H1 (cell line): ENCODE data around the gene WDFY4. TPM values are rescaled to one million over a fixed set of nuclear protein-coding genes. Genes with fewer than 3 reads are reported as not detected.

Experiments used
- CTCF ChIA-PET: fragments of 300-600 bp; sonication (Branson Sonifier 250); formaldehyde crosslinking; loops from one replicate; lab custom pipeline; 2021; ENCODE audit not compliant: partially characterized antibody; lab: Charles Lee
- POLR2A ChIA-PET: fragments of 300-600 bp; sonication (Branson Sonifier 250); formaldehyde crosslinking; loops from one replicate; lab custom pipeline; 2021; ENCODE audit warnings: inconsistent platforms; ENCODE audit not compliant: partially characterized antibody; lab: Charles Lee
- DNase-seq, 2 experiments: peaks; one replicate each; pipeline versions ENCODE4 v3.0.0 to v3.0.0-alpha.2; 2010 to 2022; ENCODE audit warnings: low spot score in 2 of 2, low read depth in 1 of 2, mixed read lengths in 1 of 2
- FAIRE-seq: peaks from 2 replicates; lab custom pipeline; 2011; peaks lifted over from hg19 to GRCh38; lab: Jason Lieb, UNC
- H2AFZ ChIP-seq: 2 replicates; pipeline ENCODE4 v1.8.1; 2012; ENCODE audit warnings: low read length, inconsistent platforms
- H2AK5ac ChIP-seq: 2 replicates; pipeline ENCODE4 v1.6.1; 2013; ENCODE audit warnings: low read depth, low read length
- H2BK120ac ChIP-seq: replicated peaks from 2 replicates; pipeline ENCODE3; 2013; ENCODE audit warnings: low read depth, low read length, inconsistent platforms
- H2BK12ac ChIP-seq: 2 replicates; pipeline ENCODE4 v1.6.1; 2013; ENCODE audit warnings: low read depth, low read length
- H2BK15ac ChIP-seq: 2 replicates; pipeline ENCODE4 v1.6.1; 2013; ENCODE audit warnings: low read length
- H2BK20ac ChIP-seq: 2 replicates; pipeline ENCODE4 v1.6.1; 2013; ENCODE audit warnings: low read length
- H2BK5ac ChIP-seq: 2 replicates; pipeline ENCODE4 v1.6.1; 2013; ENCODE audit warnings: low read depth, low read length
- H3K14ac ChIP-seq: 2 replicates; pipeline ENCODE4 v1.6.1; 2013; ENCODE audit warnings: inconsistent platforms; ENCODE audit not compliant: insufficient read length
- H3K18ac ChIP-seq: 2 replicates; pipeline ENCODE4 v1.6.1; 2013; ENCODE audit warnings: low read length; ENCODE audit errors: extremely low read depth
- H3K23ac ChIP-seq: 2 replicates; pipeline ENCODE4 v1.6.1; 2013; ENCODE audit warnings: inconsistent platforms; ENCODE audit not compliant: insufficient read length
- H3K23me2 ChIP-seq: 2 replicates; pipeline ENCODE4 v1.6.1; 2013; ENCODE audit warnings: low read depth, low read length
- H3K27ac ChIP-seq: 2 replicates; pipeline ENCODE4 v1.6.1; 2011; ENCODE audit warnings: low read depth, low read length, inconsistent platforms
- H3K27me3 ChIP-seq, 4 experiments: replicated peaks in 1 of 4; 1 replicate in 1 of 4; 2 replicates in 3 of 4; pipeline versions ENCODE4 v1.6.1 to v1.8.1; 2011 to 2013; ENCODE audit warnings: low read length in 3 of 4, mild to moderate bottlenecking in 3 of 4, inconsistent platforms in 2 of 4, mixed read lengths in 2 of 4, moderate library complexity in 1 of 4; ENCODE audit not compliant: control insufficient read depth in 3 of 4, insufficient read depth in 3 of 4; ENCODE audit errors: extremely low read depth in 1 of 4
- H3K36me3 ChIP-seq, 4 experiments: 2 replicates each; pipeline versions ENCODE4 v1.6.1 to v1.8.1; 2011 to 2013; ENCODE audit warnings: mild to moderate bottlenecking in 4 of 4, low read length in 3 of 4, moderate library complexity in 2 of 4, control low read depth in 1 of 4, inconsistent platforms in 1 of 4; ENCODE audit not compliant: insufficient read depth in 4 of 4, control insufficient read depth in 2 of 4
- H3K4ac ChIP-seq: replicated peaks from 2 replicates; pipeline ENCODE3; 2013; ENCODE audit warnings: low read length, low read depth, mixed read lengths, inconsistent platforms; ENCODE audit not compliant: insufficient read length
- H3K4me1 ChIP-seq, 4 experiments: replicated peaks in 1 of 4; 1 replicate in 1 of 4; 2 replicates in 3 of 4; pipeline versions ENCODE4 v1.6.1 to v1.8.1; 2011 to 2013; ENCODE audit warnings: low read length in 3 of 4, inconsistent platforms in 2 of 4, mixed read lengths in 1 of 4; ENCODE audit not compliant: insufficient read depth in 4 of 4, control insufficient read depth in 3 of 4
- H3K4me2 ChIP-seq, 2 experiments: 2 replicates each; pipeline versions ENCODE4 v1.6.1 to v1.8.1; 2011 to 2013; ENCODE audit warnings: low read depth in 2 of 2, low read length in 2 of 2, control low read depth in 1 of 2, inconsistent platforms in 1 of 2, mild to moderate bottlenecking in 1 of 2; ENCODE audit not compliant: insufficient read depth in 1 of 2
- H3K4me3 ChIP-seq, 4 experiments: fragments of 200-600, 300-600 bp in 1 of 4; sonication (generic), shearing (Covaris generic), sonication (Bioruptor Twin) in 1 of 4; 2 replicates each; pipeline versions ENCODE4 v1.5.1 to v1.8.1; 2011 to 2016; ENCODE audit warnings: low read length in 4 of 4, low read depth in 3 of 4, control low read depth in 2 of 4, inconsistent platforms in 2 of 4, mild to moderate bottlenecking in 2 of 4, mixed read lengths in 1 of 4, moderate library complexity in 1 of 4; ENCODE audit not compliant: insufficient read depth in 2 of 4; ENCODE audit errors: extremely low read depth in 1 of 4
- H3K56ac ChIP-seq: replicated peaks from 2 replicates; pipeline ENCODE3; 2013; ENCODE audit warnings: low read depth, mild to moderate bottlenecking, mixed read lengths, low read length, inconsistent platforms; ENCODE audit not compliant: insufficient read length
- H3K79me1 ChIP-seq: 2 replicates; pipeline ENCODE4 v1.6.1; 2013; ENCODE audit warnings: low read depth, low read length, control low read depth
- H3K79me2 ChIP-seq, 2 experiments: 2 replicates each; pipeline versions ENCODE4 v1.6.1 to v1.8.1; 2012 to 2013; ENCODE audit warnings: low read length in 2 of 2, mild to moderate bottlenecking in 2 of 2, inconsistent platforms in 1 of 2; ENCODE audit not compliant: insufficient read depth in 2 of 2, control insufficient read depth in 1 of 2
- H3K9ac ChIP-seq, 4 experiments: replicated peaks in 1 of 4; 1 replicate in 1 of 4; 2 replicates in 3 of 4; pipeline versions ENCODE4 v1.6.1 to v1.8.1; 2011 to 2013; ENCODE audit warnings: low read depth in 3 of 4, low read length in 3 of 4, control low read depth in 2 of 4, mild to moderate bottlenecking in 2 of 4, moderate library complexity in 2 of 4, inconsistent platforms in 1 of 4; ENCODE audit errors: extremely low read depth in 1 of 4
- H3K9me3 ChIP-seq, 2 experiments: 2 replicates each; pipeline versions ENCODE4 v1.6.1 to v1.8.1; 2012 to 2013; ENCODE audit warnings: mild to moderate bottlenecking in 2 of 2, moderate library complexity in 2 of 2, control low read depth in 1 of 2, inconsistent platforms in 1 of 2, low read depth in 1 of 2, low read length in 1 of 2, mixed read lengths in 1 of 2; ENCODE audit not compliant: insufficient read depth in 2 of 2
- H4K20me1 ChIP-seq, 2 experiments: replicated peaks in 1 of 2; 2 replicates each; pipeline versions ENCODE3 to v1.8.1; 2011 to 2013; ENCODE audit warnings: inconsistent platforms in 2 of 2, low read length in 2 of 2, mild to moderate bottlenecking in 1 of 2; ENCODE audit not compliant: insufficient read depth in 2 of 2, control insufficient read depth in 1 of 2
- H4K5ac ChIP-seq: 2 replicates; pipeline ENCODE4 v1.6.1; 2013; ENCODE audit warnings: low read length, low read depth, mixed read lengths, inconsistent platforms; ENCODE audit not compliant: insufficient read length
- H4K8ac ChIP-seq: 2 replicates; pipeline ENCODE4 v1.8.0; 2013; ENCODE audit warnings: mild to moderate bottlenecking, moderate library complexity, low read length, inconsistent platforms; ENCODE audit not compliant: insufficient read depth; ENCODE audit errors: extremely low read depth
- H4K91ac ChIP-seq: replicated peaks from 2 replicates; pipeline ENCODE3; 2013; ENCODE audit warnings: low read length, mixed read lengths, inconsistent platforms; ENCODE audit not compliant: insufficient read length
- CBX5 ChIP-seq: fragments of 300-800, 300-1000 bp; sonication (generic); IDR thresholded peaks from 2 replicates; pipeline ENCODE4 v1.7.1; 2016; ENCODE audit warnings: antibody characterized with exemption, low read length, low read depth
- CTBP2 ChIP-seq: IDR thresholded peaks from 2 replicates; pipeline ENCODE4 v1.7.0; 2011; ENCODE audit warnings: borderline replicate concordance, mild to moderate bottlenecking, moderate library complexity, mixed read lengths, low read length; ENCODE audit not compliant: insufficient read depth, insufficient read length
- EGR1 ChIP-seq: IDR thresholded peaks from 2 replicates; pipeline ENCODE4 v1.6.1; 2011; ENCODE audit warnings: low read depth, low read length, borderline replicate concordance
- EZH2 ChIP-seq: fragments of 200-600 bp; sonication (generic); IDR thresholded peaks from 2 replicates; pipeline ENCODE4 v1.7.1; 2012; ENCODE audit warnings: low read depth, mild to moderate bottlenecking, moderate library complexity, low read length, inconsistent platforms; ENCODE audit not compliant: severe bottlenecking
- HDAC6 ChIP-seq: IDR thresholded peaks from one replicate; pipeline ENCODE4 v1.7.1; 2012; ENCODE audit warnings: low read depth, mild to moderate bottlenecking, inconsistent platforms, low read length, moderate library complexity
- KDM4A ChIP-seq: IDR thresholded peaks from one replicate; pipeline ENCODE4 v1.7.1; 2012; ENCODE audit warnings: low read depth, mild to moderate bottlenecking, moderate library complexity, low read length, inconsistent platforms; ENCODE audit not compliant: severe bottlenecking
- NANOG ChIP-seq: IDR thresholded peaks from 2 replicates; pipeline ENCODE4 v1.6.1; 2011; ENCODE audit warnings: low read length, low read depth, mild to moderate bottlenecking, inconsistent platforms; ENCODE audit not compliant: insufficient read depth, poor library complexity, severe bottlenecking
- POLR2A ChIP-seq, 2 experiments: IDR thresholded peaks; 1 replicate in 1 of 2; 2 replicates in 1 of 2; pipeline ENCODE4 v1.6.1; 2011; ENCODE audit warnings: low read depth in 2 of 2, low read length in 2 of 2, mild to moderate bottlenecking in 2 of 2; ENCODE audit errors: control extremely low read depth in 1 of 2
- TAF7 ChIP-seq: optimal IDR thresholded peaks from 2 replicates; pipeline ENCODE3; 2011; ENCODE audit warnings: low read depth, mild to moderate bottlenecking, inconsistent platforms, low read length, moderate library complexity, borderline replicate concordance
- WGBS, 2 experiments: shearing (Covaris generic) in 1 of 2; methylation state at CpG; one replicate each; pipeline versions ENCODE4 v1.1.6 to v1.1.7; 2013 to 2015; ENCODE audit warnings: low lambda C conversion rate in 2 of 2, mixed read lengths in 2 of 2, inconsistent platforms in 1 of 2, low coverage in 1 of 2, missing lambda C conversion rate in 1 of 2; ENCODE audit not compliant: insufficient replicate concordance in 2 of 2, insufficient coverage in 1 of 2, insufficient read length in 1 of 2; ENCODE audit errors: extremely low coverage in 1 of 2, missing lambda C conversion rate in 1 of 2; 5-methylcytosine and 5-hydroxymethylcytosine counted together
- polyA plus RNA-seq, 7 experiments: library from polyadenylated mRNA; depleted of rRNA in 3 of 7; stranded (reverse) in 5 of 7; unstranded in 2 of 7; fragments of >200 nt in 5 of 7; fragments of 200-250 nt in 2 of 7; gene quantifications; 1 replicate in 5 of 7; 2 replicates in 1 of 7; 4 replicates in 1 of 7; pipeline versions ENCODE4 v1.2.1 to v1.2.3, GENCODE V29; 2011 to 2013; ENCODE audit warnings: missing spikeins in 2 of 7, mixed read lengths in 2 of 7
- total RNA-seq: library from RNA; stranded (reverse); fragmentation: NEBNext Ultra II Directional; extraction: Animal tissue kit (Norgen Biotek cat#: 25700); gene quantifications from 2 replicates; pipeline ENCODE4 v1.2.1, GENCODE V29; 2021
- TF ChIP-seq, protein P1 (sequence below): IDR thresholded peaks from 2 replicates; pipeline ENCODE4 v1.6.1; 2012; ENCODE audit warnings: low read length, inconsistent platforms
- TF ChIP-seq, protein P2 (sequence below): IDR thresholded peaks from 2 replicates; pipeline ENCODE4 v1.6.1; 2011; ENCODE audit warnings: low read length, improper control_type of control experiment

Gene WDFY4
- total and polyA plus RNA-seq, 2 of the 8 experiments (the other 6 are each of a cell fraction or from before 2014, with no cell fraction given) = not detected

DNA sequence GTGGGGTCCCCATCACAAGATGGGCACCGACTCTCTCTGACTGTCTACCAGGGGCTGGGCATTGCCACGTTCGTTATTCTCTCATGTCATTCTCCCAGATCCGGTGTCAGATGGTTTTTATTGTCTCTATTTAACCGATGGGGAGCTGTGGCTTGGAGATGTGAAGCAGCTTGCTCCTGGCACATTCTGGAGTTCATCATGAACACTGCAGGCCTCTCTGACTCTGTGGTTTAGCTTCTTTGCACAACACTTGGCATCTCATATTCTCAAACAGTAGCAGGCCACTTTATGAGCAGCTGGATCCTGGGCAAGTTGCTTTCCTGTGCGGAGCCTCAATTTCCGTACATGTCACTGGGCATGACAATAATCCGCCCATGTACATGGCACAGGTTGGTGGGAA is 135.1 kb downstream of the WDFY4 start:
- no peak overlapping the region for H3K27ac ChIP-seq
- H4K8ac ChIP-seq = no peak overlapping the region
- H2BK20ac ChIP-seq = no peak overlapping the region
- H3K79me2 ChIP-seq = no peaks in the 10 kb centered on the region
- no peak overlapping the region for H2AK5ac ChIP-seq
- CTCF ChIA-PET = interaction anchor here (1.3 kb wide), 1 partner anchor 126 kb away, joined by 3 read pairs; no protein-coding TSS in a partner anchor
- H4K91ac ChIP-seq = no peak overlapping the region
- no peaks in the 10 kb centered on the region for H3K23me2 ChIP-seq
- H4K5ac ChIP-seq = no peak overlapping the region
- H3K4ac ChIP-seq = no peak overlapping the region
- H3K36me3 ChIP-seq = no peaks in the 10 kb centered on the region; a peak in 1 of 8 replicates
- no peak overlapping the region for H3K9ac ChIP-seq
- H3K4me3 ChIP-seq = no peak overlapping the region
- no peak overlapping the region for H2AFZ ChIP-seq
- FAIRE-seq (no peak), DNase-seq (no peak)
- no peak overlapping the region for H3K14ac ChIP-seq
- no peaks in the 10 kb centered on the region for H3K79me1 ChIP-seq
- H2BK120ac ChIP-seq = no peak overlapping the region
- no peak overlapping the region for H3K23ac ChIP-seq
- H3K4me1 ChIP-seq = no peaks in the 10 kb centered on the region
- no peak overlapping the region for H3K56ac ChIP-seq
- H3K9me3 ChIP-seq = no peaks in the 10 kb centered on the region
- 86% methylated on average over 8 of the region's 8 CpGs; no CpG with 5 or more reads in 1 of the 2 experiments for WGBS, 2 experiments
- H2BK12ac ChIP-seq = no peak overlapping the region
- H4K20me1 ChIP-seq = no peaks in the 10 kb centered on the region
- H3K27me3 ChIP-seq = no peaks in the 10 kb centered on the region
- POLR2A ChIA-PET = no interaction called here
- H3K18ac ChIP-seq = no peak overlapping the region
- no peak overlapping the region for H3K4me2 ChIP-seq
- no peak overlapping the region for H2BK15ac ChIP-seq
- H2BK5ac ChIP-seq = no peak overlapping the region
- TF ChIP-seq, protein P1, sequence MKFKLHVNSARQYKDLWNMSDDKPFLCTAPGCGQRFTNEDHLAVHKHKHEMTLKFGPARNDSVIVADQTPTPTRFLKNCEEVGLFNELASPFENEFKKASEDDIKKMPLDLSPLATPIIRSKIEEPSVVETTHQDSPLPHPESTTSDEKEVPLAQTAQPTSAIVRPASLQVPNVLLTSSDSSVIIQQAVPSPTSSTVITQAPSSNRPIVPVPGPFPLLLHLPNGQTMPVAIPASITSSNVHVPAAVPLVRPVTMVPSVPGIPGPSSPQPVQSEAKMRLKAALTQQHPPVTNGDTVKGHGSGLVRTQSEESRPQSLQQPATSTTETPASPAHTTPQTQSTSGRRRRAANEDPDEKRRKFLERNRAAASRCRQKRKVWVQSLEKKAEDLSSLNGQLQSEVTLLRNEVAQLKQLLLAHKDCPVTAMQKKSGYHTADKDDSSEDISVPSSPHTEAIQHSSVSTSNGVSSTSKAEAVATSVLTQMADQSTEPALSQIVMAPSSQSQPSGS = no peak
- TF ChIP-seq, protein P2, sequence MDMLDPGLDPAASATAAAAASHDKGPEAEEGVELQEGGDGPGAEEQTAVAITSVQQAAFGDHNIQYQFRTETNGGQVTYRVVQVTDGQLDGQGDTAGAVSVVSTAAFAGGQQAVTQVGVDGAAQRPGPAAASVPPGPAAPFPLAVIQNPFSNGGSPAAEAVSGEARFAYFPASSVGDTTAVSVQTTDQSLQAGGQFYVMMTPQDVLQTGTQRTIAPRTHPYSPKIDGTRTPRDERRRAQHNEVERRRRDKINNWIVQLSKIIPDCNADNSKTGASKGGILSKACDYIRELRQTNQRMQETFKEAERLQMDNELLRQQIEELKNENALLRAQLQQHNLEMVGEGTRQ = no peak
- TF ChIP-seq EZH2 (no peak), KDM4A (no peak), POLR2A (IDR thresholded peaks at IDR 0.05; ENCODE audit: control extremely low read depth in 1 of 2, low read depth in 2 of 2, low read length in 2 of 2) (no peak), CBX5 (no peak), HDAC6 (no peak), TAF7 (no peak), EGR1 (no peak), CTBP2 (no peak), NANOG (no peak)
